ENCODE results near the gene STK4.
"Not testable (repeated sequence)": the region's sequence is repeated elsewhere in the genome, so short reads cannot be mapped to it uniquely, and the experiment has no call there.

Gene STK4

GRCh38 chr20:44990425-44990824 is 24.1 kb downstream of the STK4 start:
- no peak for DNase-seq

- no peak for DNase-seq
Measured at GRCh38 chr20:44990957-44991356, 24.6 kb downstream of the STK4 start.

GRCh38 chr20:44993343-44993742 is 27.0 kb downstream of the STK4 start:
- peak; percentile 39 to 43 for DNase-seq

GRCh38 chr20:44997171-44997570 is 30.9 kb downstream of the STK4 start:
- no peak for DNase-seq

GRCh38 chr20:44997668-44998067 is 31.4 kb downstream of the STK4 start:
- DNase-seq: no peak

DNA sequence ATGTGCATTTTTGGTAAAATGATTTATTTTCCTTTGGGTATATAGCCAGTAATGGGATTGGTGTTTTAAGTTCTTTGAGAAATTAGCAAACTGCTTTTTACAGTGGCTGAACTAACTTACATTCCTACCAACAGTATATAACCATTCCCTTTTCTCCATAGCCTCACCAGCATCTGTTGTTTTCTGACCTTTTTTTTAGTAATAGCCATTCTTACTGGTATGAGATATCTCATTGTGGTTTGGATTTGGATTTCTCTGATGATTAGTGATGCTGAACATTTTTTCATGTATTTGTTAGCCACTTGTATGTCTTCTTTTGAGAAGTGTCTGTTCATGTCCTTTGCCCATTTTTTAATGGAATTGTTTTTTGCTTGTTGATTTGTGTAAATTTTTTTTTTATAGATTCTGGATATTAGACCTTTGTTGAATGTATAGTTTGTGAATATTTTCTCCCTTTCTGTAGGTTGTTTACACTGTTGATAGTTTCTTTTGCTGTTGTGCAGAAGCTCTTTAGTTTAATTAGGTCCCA is 42.3 kb downstream of the STK4 start:
- no peak for DNase-seq

GRCh38 chr20:45010399-45010828 is 44.1 kb downstream of the STK4 start:
- DNase-seq: no peak

- peak; percentile 44 to 65 for DNase-seq
Measured at GRCh38 chr20:45011108-45011526, 44.8 kb downstream of the STK4 start.

GRCh38 chr20:45012682-45013302 is 46.5 kb downstream of the STK4 start:
- DNase-seq: no peak

DNA sequence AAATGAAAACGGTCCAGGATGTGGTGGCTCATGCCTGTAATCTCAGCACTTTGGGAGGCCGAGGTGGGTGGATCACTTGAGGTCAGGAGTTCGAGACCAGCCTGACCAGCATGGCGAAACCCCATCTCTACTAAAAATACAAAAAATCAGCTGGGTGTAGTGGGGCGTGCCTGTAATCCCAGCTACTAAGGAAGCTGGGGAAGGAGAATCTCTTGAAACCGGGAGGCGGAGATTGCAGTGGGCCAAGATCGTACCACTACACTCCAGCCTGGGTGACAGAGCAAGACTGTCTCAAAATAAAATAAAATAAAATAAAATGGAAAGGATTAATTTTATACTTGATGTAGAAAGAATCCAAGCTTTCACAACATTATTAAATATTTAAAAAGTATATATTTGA is 47.8 kb downstream of the STK4 start:
- DNase-seq: not testable (repeated sequence)

- no peak for DNase-seq
Measured at GRCh38 chr20:45014671-45015415, 48.5 kb downstream of the STK4 start.

DNA sequence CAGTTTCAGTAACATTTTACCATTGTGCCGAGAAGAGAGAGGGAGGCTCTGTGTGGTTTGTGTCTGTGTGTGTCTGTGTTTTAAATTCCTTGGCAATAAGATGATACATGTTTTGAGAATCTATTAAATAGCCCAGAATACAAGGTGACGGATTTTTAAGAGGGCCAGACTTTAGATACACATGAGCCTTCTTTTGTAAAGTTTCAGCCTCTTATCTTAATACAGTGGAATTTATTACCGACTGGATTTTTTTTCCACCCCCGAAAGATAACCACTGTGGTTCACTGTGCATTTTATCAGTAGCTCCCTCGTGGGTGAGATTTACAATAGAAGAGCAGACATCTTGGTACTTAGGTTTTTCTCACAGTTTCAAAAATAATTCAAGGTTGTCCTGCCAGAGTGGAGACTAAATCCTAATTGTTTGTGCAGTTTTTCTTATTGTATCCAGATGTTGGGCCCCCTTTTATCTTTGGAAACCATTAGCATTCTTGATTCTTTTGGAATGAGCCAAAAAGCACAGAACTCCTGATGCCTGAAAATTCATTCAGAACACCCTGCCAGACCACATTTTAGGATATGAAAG is 49.9 kb downstream of the STK4 start:
- no peak for DNase-seq

DNA sequence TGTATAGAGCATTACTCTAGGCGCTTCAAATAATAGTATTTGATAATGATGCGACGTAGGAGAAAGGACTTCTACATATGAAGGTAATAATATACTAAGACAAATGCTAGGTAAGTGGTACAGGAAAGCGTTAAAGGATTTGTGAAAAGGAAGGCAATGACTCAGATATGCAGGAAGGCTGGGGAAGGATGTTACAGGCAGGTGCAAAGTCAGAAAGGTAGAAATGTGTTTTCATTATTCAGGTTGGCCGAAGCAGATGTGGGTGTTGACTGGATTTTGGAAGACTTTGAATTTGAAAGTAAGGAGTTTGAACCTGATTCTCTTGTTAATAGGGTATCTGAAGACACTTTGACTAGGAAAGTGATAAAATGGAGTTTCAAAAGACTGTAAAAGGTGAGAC is 51.0 kb downstream of the STK4 start:
- no peak for DNase-seq

DNA sequence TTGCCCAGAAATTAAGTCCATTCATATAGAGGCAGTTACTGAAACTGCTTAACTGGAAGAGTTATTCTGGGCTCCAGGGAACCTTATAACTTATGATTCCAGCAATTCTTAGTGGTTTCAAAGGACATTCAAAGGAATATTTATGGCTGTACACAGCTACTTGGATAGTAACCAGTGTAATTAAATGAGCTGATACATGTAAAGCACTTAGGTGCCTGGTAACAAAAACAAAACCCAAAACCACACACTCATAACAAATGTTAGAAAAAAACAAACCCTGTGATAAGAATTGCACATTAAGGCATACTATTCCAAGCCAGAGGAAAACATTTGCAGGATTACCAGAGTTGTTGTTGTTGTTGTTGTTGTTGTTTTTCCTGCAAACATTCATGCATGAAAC is 51.5 kb downstream of the STK4 start:
- no peak for DNase-seq

DNA sequence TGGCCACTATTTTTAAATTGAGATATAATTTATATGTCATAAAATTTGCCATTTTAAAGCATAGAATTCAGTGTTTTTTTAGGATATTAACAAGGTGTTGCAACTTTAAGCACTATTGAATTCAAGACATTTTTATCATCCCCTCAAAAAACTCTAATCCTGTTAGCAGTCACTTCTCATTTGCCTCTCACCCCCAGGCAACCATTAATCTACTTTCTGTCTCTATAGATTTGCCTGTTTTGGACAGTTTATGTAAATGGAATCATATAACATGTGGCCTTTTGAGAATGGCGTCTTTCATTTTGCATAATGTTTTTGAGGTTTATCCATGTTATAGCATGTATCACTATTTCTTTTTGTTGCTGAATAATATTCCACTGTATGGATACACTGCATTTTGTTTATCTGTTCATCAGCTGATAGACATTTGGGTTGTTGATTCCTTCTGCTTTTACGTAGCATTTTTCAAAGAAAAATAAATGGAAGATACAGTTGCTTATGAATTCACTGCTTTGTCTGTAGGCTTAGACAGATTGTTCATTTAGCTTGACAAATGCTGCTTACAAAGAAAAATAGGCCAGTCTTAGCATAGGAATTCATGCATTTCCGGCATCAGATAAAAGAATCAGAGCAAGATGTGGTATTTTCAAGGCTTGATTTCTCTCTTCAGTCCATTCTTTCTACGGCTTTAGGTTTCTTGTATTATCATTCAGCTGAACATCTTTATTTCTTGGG is 52.9 kb downstream of the STK4 start:
- DNase-seq: no peak

DNA sequence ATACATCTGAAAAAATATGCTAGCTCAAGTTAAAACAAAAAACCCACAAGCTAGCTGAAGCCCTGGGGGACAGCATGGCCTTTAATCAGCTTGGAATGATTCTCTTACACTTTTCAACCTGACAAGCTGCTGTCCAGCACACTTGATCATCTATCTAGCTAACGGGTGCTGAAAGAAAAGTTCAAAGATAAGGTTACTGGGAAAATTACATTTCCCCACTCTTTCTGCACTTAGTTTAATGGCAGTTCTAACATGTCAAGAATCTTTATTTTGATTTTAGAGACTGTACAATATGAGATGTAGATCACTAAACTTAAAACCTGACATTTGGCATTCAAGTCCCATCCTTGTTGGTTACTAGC is 53.4 kb downstream of the STK4 start:
- DNase-seq: no peak

GRCh38 chr20:45020236-45020886 is 54.0 kb downstream of the STK4 start:
- no peak for DNase-seq

DNA sequence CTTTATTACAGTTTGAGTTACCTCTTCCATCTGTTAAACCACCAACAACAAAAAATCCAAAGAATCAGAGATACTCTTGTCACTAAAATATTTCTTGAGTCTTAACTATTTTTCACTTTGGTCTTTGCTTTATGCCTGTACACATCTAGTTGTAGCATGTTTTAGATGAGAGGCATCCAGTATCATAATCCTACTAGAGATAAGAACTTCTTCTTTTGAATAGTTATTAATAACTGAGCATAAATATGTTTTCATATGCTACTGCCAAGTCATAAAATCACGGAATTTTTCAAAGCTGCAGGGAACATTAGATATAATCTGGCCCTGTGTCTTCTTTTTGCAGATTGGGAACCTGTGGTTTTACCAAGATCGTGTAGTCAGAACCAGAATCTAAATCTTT is 55.3 kb downstream of the STK4 start:
- no peak for DNase-seq

- DNase-seq: not testable (repeated sequence)
Measured at GRCh38 chr20:45023140-45023539, 56.8 kb downstream of the STK4 start.

- no peak for DNase-seq
Measured at GRCh38 chr20:45028424-45029136, 62.3 kb downstream of the STK4 start.

GRCh38 chr20:45029884-45030283 is 63.6 kb downstream of the STK4 start:
- no peak for DNase-seq

GRCh38 chr20:45032276-45032675 is 66.0 kb downstream of the STK4 start:
- DNase-seq: no peak
